Suppressor macrophage (primary cell): ENCODE data around the gene LRRC52.
"Not testable (repeated sequence)": the region's sequence is repeated elsewhere in the genome, so short reads cannot be mapped to it uniquely, and the experiment has no call there.

Experiments
- DNase-seq, 4 experiments: peaks; one replicate each; pipeline ENCODE4 v3.0.0-alpha.2; 2020 to 2022

The LRRC52 gene

DNA sequence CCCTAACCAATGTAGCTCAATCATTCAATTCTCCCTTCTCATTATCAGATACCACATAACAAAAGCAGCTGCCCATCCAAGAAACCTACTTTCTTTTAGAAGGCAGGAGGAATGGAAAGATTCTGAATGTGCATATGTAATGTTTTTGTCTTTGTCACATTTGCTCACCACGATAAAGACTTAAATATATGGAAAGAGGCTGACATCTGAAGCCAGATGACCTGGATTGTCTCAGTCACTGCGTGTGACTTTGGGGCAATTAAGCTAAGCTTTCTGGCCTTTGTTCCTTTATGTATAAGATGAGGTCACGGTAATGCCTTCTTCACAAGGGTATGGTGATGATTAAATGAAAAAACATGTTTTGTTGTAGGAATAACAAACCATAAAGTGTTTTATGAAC, 42.6 kb downstream of the LRRC52 start:
- DNase-seq, result no peak

DNA sequence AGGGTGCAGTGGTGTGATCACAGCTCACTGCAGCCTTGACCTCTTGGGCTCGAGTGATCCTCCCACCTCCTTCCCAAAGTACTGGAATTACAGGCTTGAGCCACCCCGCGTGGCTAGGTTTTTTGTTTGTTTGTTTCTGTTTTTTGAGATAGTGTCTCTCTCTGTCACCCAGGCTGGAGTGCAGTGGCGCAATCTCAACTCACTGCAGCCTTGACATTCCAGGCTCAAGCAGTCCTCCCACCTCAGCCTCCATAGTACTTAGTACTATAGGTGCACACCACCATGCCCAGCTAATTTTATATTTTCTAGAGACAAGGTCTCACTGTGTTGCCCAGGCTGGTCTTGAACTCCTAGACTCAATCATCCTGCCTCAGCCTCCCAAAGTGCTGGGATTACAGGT, 47.6 kb downstream of the LRRC52 start:
- DNase-seq, result not testable (repeated sequence)

DNA sequence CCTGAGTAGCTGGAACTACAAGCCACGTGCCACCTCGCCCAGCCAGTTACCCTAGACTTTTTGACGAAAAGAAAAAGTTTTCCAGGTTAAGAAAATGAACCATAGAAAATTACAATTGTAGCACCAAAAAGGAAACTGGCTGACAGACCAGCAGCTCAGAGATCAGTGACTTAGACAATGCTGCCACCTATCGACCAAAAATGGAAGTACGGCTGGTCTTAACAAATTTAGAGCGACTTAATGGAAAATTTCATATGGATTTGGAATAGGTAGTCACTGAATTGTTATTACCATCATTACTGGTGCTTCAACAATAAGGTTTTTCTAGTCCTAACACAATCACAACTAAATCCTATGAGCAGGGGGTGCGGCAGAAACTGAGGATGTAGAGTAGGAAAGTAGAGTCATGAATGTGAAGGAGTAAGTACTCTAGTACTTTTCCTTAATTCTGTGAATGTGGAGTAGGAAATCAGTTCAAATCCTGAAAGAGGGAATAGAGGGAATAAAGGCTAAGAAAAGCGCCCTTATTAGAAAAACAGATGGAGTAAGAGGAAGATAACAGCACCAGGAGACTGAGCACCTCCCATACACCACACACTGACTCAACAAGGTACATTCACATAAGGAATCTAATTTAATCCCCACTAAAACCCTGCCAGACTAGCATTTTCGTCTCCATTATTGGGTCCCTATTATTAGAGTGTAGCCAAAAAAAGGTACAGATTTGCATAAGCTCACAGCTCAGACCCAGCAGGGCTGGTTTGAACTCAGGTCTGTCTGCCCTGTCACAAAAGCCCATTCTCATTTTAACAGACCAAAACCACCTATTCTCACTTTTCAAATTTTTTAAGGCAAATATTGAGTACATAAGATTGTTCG, 49.4 kb downstream of the LRRC52 start:
- DNase-seq, result peak; percentile 82 to 95 (median 86)

DNA sequence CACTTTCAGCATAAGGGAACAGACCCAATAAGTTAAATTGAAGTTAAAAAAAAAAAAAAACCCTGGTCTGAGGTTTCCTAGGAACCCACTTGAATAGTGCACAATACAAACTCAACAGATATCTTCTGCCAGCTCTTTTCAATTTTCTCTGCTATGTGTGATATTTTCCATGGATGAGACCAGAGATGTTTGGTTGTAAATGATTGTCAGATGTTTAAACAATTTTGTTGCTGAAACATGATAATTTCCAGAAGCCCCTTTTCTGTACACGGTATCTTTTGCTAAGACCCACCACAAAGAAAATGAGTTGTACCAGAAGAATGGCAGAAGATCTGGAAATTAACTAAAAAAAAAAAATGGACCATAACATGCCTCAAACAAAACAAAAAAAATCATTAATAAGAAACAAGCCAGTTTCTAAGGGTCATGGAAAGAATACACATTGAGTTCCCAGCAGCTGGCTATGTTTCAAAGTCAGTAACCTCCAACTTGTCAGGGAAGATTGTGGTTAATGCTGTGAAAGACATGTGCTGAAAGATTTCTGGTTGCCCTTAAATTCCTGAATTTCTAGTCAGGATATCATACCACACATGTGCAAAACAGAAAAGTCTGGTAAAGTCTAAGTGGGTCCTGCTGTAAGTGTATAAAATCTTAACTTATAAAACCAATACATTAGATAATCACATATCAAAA, 51.6 kb downstream of the LRRC52 start:
- no peak for DNase-seq

DNA sequence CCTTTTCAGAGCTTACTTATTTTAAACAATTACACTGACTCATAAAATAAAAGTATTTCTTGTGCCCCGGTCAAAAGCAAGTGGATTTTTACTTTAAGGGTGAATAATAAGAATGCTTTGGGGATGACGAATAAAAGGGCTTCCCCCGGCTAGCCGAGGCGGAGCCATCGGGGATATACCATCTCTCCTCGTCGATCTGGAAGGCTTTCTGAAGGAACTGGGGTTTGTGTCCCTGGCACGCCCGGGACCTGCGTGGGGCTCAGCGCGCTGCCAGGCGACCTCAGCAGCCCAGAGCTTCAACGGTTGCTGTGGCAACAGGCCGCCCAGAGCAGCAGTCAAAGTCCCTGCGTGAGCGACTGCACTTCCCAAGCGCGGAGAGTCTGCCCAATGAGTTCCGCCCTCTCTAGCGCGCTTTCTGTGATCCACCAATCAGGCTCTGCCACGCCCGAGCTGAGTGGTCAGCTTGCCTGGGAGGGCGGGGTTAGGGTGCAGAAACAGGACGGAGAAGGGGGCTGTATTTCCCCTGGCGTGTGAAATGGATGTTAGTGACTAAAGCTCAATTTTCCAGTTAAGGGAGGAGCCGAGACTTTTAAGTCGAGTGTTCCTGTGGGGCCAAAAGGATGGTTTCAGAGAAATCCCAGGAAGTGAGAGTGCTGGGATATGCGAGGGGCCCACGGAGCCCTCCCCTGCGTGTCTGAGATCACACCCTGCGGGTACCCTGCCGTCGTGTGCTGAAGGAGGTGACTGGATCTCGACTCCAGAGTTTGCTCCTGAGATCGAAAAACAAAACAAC, 54.3 kb downstream of the LRRC52 start:
- DNase-seq, result peak; percentile 98 to 99 (median 98)

DNA sequence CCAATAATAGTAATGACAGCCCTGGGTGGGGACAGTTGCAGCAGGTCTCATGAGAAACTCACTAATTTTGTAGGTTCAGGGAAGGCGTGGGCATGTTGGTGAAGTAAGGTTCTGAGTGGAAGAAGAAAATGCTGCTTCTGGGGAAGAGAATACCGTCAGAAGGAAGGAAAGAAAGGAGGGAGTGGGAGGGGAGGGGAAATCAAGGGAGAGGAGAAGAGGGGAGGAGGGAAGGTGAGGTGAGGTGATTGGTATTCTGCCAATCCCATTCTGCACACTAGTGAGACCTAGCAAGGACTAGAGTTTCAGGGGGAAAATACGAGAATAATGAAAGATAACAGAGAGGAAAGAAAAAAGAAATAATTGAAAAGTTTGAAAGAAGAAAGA, 54.9 kb downstream of the LRRC52 start:
- peak in 2 of 4 experiments; percentile 6 to 27 for DNase-seq

DNA sequence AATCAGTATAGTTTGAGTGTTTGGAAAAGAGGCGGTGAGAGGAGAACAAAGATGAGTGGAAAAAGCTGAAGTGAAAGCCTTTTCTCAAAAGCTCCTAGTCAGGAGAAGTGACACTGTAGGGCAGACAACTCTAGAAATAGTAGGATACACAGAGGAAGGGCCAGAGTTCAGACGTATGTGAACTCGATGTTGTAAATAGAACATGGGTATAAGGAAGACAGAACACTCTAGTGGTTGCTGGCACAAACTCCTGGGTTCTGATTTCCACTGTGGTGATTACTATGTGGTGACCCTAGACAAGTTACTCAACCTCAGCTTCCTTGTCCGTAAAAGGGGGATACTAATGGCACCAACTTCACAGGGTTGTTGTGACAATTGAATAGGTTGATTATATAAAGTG, 57.0 kb downstream of the LRRC52 start:
- peak; percentile 57 to 81 (median 70) for DNase-seq

DNA sequence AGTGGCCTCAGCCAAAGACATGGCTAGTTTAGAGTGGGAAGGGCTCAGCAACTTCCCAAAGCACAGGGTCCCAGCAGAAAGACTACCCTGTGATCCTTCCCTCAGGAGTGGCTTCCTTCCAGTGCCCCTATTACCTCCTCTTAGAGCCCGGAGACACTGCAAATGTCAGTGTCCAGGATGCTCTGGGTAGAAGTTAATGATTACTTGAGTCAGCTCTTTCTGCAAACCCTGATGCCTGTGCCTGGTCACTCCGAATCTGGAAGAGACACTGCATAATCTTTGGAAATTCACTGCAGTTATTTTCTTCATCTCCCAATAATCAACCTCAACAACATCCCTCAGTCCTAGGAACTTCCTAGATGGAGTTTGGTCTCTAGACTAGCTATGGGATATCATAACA, 60.0 kb downstream of the LRRC52 start:
- DNase-seq, result no peak

DNA sequence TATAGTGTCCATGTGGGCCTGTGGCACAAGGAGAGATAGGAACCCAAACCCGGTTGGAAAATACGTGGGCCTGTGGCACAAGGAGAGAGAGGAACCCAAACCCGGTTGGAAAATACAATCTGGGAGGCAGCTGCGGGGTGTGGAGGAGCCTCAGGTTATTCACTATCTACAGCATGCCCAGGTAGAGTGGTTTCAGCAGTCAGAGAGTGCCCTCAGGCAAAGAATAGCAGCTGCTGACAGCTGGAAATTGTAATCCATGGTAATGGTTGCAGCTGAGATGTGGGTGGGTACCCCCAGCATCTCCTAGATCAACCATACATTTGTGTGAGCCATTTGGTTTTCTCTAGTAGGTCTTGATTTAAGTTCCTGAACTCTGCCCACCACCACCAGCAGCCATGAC, 61.4 kb downstream of the LRRC52 start:
- DNase-seq, result no peak

DNA sequence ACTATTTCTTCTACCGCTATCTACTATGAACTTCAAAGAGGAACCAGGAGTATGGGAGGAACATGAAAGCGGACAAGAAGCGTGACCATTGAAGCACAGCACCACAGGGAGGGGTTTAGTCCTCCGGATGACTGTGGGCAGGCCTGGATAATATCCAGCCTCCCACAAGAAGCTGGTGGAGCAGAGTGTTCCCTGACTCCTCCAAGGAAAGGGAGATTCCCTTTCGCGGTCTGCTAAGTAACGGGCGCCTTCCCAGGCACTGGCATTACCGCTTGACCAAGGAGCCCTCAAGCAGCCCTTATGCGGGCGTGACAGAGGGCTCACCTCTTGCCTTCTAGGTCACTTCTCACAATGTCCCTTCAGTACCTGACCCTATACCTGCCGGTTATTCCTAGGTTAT, 62.9 kb downstream of the LRRC52 start:
- DNase-seq, result peak in 3 of 4 experiments; percentile 21 to 30 (median 24)

DNA sequence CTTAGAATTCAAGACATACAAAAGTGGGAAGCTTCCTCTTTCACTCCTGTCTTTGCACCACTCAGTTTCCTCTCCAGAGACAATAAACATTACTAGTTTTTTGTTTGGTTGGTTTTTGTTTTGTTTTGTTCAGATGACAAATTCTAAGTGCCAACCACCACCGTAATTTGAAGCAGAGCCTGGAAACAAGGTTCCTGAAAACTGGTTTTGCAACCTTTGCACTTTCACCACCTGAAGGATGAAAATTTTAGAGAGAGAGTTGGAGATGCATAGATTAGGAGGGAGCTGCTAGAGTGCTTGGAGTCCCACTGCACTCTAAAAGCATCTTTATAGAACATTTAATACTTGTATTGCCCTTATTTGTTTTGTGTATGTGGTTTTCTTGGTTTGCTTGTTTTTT, 67.1 kb downstream of the LRRC52 start:
- peak in 2 of 4 experiments; percentile 10 to 19 for DNase-seq

DNA sequence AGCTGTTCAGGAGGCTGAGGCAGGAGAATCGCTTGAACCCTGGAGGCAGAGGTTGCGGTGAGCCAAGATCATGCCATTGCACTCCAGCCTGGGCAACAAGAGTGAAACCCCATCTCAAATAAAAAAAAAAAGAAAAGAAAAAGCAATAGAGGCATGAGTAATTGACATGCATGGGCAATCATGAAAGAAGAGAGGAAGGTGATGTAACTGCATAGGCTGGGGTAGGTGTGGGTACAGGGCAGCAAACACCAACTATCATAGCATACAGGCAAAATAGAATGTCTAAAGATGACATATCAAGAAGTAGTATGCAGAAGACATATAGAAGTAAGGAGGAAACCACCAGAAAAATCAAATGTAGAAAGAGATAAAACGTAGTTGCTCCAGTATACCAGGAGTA, 68.3 kb downstream of the LRRC52 start:
- DNase-seq, result no peak
